C4-2B (cell line): ENCODE data around the gene HECW1.
"Not testable (repeated sequence)": the region's sequence is repeated elsewhere in the genome, so short reads cannot be mapped to it uniquely, and the experiment has no call there.

Source experiments
- H3K27ac ChIP-seq: fragments of 450-650 bp; 2 replicates; pipeline ENCODE4 v1.5.1; 2017
- CTCF ChIP-seq: fragments of 450-650 bp; conservative IDR thresholded peaks from 2 replicates; pipeline ENCODE4 v1.5.1; 2017; ENCODE audit warnings: mild to moderate bottlenecking
- ZFX ChIP-seq: fragments of 450-650 bp; IDR thresholded peaks from 2 replicates; pipeline ENCODE4 v1.6.1; 2017

The HECW1 gene

GRCh38 chr7:43479042-43479441 lies 366.6 kb downstream of the HECW1 start:
- TF ChIP-seq CTCF (peak; percentile 28), ZFX (no peak)
- no peak overlapping the region for H3K27ac ChIP-seq

DNA sequence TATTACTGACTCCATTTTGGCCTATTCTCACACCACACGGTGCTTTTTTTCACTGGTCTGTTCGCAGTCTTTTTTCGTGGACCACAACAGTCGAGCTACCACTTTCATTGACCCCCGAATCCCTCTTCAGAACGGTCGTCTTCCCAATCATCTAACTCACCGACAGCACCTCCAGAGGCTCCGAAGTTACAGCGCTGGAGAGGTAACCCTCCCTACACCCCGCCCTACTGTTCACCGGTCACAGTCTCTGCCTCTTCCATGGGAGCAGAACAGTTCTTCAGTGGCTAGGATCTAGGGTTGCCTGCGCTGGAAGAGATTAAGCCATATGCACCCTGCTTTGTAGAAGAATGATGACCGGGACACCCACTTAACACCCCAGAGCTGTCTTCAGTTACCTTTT lies 367.1 kb downstream of the HECW1 start:
- TF ChIP-seq ZFX (no peak), CTCF (no peak)
- H3K27ac ChIP-seq = no peak overlapping the region

- no peak overlapping the region for H3K27ac ChIP-seq
- TF ChIP-seq CTCF = no peak
- TF ChIP-seq ZFX = no peak
Measured at GRCh38 chr7:43480581-43480980, 368.1 kb downstream of the HECW1 start.

DNA sequence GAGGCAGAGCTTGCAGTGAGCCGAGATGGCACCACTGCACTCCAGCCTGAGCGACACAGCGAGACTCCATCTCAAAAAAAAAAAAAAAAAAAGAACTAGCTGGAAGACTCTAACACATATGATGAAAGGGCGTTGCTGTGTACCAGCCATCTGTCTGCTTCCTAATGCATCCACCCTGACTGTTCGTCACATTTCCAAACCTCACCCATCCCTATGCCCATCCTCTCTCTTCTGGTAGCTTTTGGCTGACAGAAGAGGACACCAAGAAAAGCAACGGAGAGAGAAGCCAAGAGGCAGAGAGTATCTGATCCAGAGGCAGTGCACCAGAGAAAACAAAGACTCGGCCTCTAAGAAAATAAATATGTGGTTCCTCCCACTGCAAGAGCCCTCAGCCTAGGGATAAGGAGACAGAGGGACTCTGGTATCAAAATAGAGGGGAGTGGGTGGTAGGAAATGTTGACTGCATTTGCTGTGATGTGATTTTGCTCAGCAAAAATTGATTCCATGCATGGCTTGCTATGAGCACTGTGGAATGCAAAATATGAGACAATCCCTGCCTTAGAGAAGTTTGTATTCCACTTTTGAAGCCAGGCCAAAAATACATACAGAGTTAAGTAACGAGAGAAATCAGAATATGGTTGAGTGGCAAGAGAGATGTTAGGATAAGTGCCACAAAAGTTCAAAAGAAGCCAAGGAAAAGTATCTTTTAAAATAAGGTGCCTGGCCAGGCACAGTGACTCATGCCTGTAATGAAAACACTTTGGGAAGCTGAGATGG lies 369.6 kb downstream of the HECW1 start:
- no peak overlapping the region for H3K27ac ChIP-seq
- no peak for TF ChIP-seq CTCF
- no peak for TF ChIP-seq ZFX

DNA sequence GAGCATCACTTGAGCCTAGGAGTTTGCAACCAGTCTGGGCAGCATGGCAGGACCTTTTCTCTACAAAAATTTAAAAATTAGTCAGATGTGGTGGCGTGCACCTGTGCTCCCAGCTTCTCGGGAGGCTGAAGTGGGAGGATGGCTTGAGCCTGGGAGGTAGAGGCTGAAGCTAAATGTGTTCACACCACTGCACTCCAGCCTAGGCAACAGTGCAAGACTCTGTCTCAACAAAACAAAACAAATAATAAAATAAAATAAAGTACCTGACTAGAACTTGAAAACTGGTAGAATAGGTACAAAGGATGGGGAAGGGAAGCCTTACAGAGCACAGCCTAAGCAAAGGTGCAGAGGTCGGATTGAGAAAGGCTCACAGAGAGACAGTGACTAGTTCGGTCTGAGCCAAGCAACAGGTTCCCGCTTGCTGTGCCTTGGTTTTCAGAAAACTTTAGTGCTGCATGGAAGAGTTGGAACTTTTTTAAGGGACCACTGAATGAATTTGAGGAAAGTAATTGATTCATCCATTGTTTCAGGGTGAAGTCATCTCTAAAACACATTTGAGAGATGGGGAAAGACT lies 370.3 kb downstream of the HECW1 start:
- TF ChIP-seq CTCF (no peak), ZFX (no peak)
- H3K27ac ChIP-seq = no peak overlapping the region

GRCh38 chr7:43484678-43485395 lies 372.4 kb downstream of the HECW1 start:
- TF ChIP-seq CTCF (no peak), ZFX (no peak)
- H3K27ac ChIP-seq = no peak overlapping the region

DNA sequence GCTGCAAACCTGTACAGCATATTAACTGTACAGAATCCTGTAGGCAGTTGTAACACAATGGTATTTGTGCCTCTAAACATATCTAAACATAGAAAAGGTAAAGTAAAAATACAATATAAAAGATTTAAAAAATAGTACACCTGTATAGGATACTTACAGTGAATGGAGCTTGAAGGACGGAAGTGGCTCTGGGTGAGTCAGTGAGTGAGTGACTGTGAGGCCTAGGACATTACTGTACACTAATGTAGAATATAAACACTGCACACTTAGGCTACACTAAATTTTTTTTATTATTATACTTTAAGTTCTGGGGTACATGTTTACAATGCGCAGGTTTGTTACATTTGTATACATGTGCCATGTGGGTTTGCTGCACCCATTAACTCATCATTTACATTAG lies 373.1 kb downstream of the HECW1 start:
- no peak overlapping the region for H3K27ac ChIP-seq
- TF ChIP-seq ZFX (no peak), CTCF (no peak)

DNA sequence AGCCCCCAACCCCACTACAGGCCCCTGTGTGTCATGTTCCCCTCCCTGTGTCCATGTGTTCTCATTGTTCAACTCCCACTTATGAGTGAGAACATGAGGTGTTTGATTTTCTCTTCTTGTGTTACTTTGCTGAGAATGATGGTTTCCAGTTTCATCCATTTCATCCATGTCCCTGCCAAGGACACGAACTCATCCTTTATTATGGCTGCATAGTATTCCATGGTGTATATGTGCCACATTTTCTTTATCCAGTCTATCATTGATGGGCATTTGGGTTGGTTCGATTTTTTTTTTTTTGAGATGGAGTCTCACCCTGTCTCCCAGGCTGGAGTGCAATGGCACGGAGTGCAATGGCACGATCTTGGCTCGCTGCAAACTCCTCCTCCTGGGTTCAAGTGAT lies 373.6 kb downstream of the HECW1 start:
- not testable (repeated sequence) for H3K27ac ChIP-seq
